Endothelial cell (in vitro differentiated cells): ENCODE data around the gene CSF1. TPM values are rescaled to one million over a fixed set of nuclear protein-coding genes. Genes with fewer than 3 reads are reported as not detected.

Experiments
- DNase-seq: peaks from one replicate; pipeline ENCODE4 v3.0.0; 2021; ENCODE audit warnings: low spot score
- H3K27ac Mint-ChIP-seq: one replicate; pipeline ENCODE4 v1.8.0; 2021; ENCODE audit warnings: mixed read lengths, inconsistent platforms; ENCODE audit not compliant: unreplicated experiment
- H3K27me3 Mint-ChIP-seq: one replicate; pipeline ENCODE4 v1.8.0; 2021; ENCODE audit warnings: mild to moderate bottlenecking, moderate library complexity, mixed read lengths, inconsistent platforms; ENCODE audit not compliant: unreplicated experiment
- H3K36me3 Mint-ChIP-seq: one replicate; pipeline ENCODE4 v1.8.0; 2021; ENCODE audit warnings: mild to moderate bottlenecking, low read depth, mixed read lengths, inconsistent platforms; ENCODE audit not compliant: unreplicated experiment
- H3K4me1 Mint-ChIP-seq: one replicate; pipeline ENCODE4 v1.8.0; 2021; ENCODE audit warnings: mild to moderate bottlenecking, mixed read lengths, inconsistent platforms; ENCODE audit not compliant: unreplicated experiment
- H3K4me3 Mint-ChIP-seq: one replicate; pipeline ENCODE4 v1.8.0; 2021; ENCODE audit warnings: mild to moderate bottlenecking, mixed read lengths, inconsistent platforms; ENCODE audit not compliant: unreplicated experiment
- H3K9me3 Mint-ChIP-seq: one replicate; pipeline ENCODE4 v1.8.0; 2021; ENCODE audit warnings: mixed read lengths, inconsistent platforms; ENCODE audit not compliant: unreplicated experiment
- total RNA-seq: library from RNA; stranded (reverse); fragmentation: NEBNext Ultra II Directional; extraction: Animal tissue kit (Norgen Biotek cat#: 25700); gene quantifications from one replicate; pipeline ENCODE4 v1.2.1, GENCODE V29; 2021; ENCODE audit not compliant: unreplicated experiment
- TF ChIP-seq, protein P1 (sequence below): fragments of 200-600 bp; sonication (generic); IDR thresholded peaks from one replicate; pipeline ENCODE4 v1.5.0; 2021; ENCODE audit warnings: antibody characterized with exemption; ENCODE audit not compliant: unreplicated experiment

CSF1 gene
- total RNA-seq, 1 donor from 2014 or later, result 2.1 TPM

DNA sequence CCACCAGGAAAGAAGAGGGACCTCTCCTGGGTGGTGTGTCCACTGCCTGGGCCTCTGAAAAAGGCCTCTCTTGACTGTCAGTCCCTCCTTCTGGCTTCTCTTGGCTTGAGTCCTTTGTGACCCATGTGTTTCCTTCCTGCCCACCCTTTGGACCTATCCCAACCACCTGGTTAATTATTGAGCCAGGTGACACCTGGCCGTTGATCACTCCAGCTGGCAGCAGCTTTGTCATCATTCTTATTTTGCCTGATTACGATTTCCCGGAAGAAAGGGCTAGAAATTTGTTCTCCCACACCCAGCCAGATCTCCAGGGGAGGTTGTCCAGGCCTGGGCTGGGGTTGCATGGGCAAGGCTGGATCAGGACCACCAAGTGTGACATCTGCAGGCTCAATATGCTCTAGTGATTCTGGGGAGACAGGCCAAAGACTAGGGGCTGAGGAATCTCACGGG lies 24.8 kb downstream of the CSF1 start:
- H3K9me3 Mint-ChIP-seq, result no peaks in the 10 kb centered on the region
- no peaks in the 10 kb centered on the region for H3K27me3 Mint-ChIP-seq
- H3K4me1 Mint-ChIP-seq, result peaks cover 14% of the 10 kb centered on the region
- TF ChIP-seq, protein P1, sequence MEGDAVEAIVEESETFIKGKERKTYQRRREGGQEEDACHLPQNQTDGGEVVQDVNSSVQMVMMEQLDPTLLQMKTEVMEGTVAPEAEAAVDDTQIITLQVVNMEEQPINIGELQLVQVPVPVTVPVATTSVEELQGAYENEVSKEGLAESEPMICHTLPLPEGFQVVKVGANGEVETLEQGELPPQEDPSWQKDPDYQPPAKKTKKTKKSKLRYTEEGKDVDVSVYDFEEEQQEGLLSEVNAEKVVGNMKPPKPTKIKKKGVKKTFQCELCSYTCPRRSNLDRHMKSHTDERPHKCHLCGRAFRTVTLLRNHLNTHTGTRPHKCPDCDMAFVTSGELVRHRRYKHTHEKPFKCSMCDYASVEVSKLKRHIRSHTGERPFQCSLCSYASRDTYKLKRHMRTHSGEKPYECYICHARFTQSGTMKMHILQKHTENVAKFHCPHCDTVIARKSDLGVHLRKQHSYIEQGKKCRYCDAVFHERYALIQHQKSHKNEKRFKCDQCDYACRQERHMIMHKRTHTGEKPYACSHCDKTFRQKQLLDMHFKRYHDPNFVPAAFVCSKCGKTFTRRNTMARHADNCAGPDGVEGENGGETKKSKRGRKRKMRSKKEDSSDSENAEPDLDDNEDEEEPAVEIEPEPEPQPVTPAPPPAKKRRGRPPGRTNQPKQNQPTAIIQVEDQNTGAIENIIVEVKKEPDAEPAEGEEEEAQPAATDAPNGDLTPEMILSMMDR, result no peak
- H3K36me3 Mint-ChIP-seq, result no peaks in the 10 kb centered on the region
- no peak for DNase-seq
- H3K27ac Mint-ChIP-seq, result no peak overlapping the region
- no peak overlapping the region for H3K4me3 Mint-ChIP-seq

DNA sequence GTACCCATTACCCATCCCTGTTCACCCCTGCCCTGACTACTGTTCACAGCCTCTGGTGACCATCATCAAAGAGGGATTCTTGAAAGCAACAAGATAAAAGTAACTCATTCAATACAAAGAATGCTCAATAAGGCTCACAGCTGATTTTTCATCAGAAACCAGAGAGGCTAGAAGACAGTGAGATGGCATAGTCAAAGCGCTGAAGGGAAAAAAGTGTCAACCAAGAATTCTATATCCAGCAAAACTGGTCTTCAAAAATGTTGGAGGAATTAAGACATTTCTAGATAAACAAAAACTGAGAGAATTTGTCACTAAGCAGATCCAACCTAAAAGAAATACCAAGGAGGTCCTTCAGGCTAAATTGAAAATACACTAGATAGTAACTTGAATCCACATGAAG lies 27.1 kb downstream of the CSF1 start:
- H3K4me1 Mint-ChIP-seq, result peaks cover 9% of the 10 kb centered on the region
- DNase-seq, result no peak
- no peak overlapping the region for H3K27ac Mint-ChIP-seq
- H3K9me3 Mint-ChIP-seq, result no peaks in the 10 kb centered on the region
- H3K4me3 Mint-ChIP-seq, result no peak overlapping the region
- TF ChIP-seq, protein P1, result no peak
- no peaks in the 10 kb centered on the region for H3K36me3 Mint-ChIP-seq
- H3K27me3 Mint-ChIP-seq, result peaks cover 1% of the 10 kb centered on the region

DNA sequence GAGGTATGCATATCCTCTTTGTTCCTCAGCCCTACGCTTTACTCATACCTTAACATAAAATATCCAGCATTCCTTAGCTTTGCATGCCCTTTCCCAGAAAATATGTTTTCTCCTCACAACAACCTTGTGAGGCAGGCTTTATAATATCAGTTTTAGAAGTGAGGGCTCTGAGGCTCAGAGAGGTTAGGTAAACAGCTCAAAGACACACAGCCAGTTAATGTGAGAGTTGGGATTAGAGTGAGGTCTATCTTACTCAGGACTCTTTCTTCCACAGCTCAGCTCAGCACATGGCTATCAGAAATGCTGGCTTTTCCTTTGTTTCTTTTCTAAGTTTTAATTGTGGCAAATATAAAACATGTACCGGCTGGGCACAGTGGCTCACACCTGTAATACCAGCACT lies 27.9 kb downstream of the CSF1 start:
- H3K4me1 Mint-ChIP-seq, result peaks cover 9% of the 10 kb centered on the region
- H3K36me3 Mint-ChIP-seq, result no peaks in the 10 kb centered on the region
- TF ChIP-seq, protein P1, result no peak
- H3K27me3 Mint-ChIP-seq, result peaks cover 1% of the 10 kb centered on the region
- no peak for DNase-seq
- H3K4me3 Mint-ChIP-seq, result no peak overlapping the region
- no peaks in the 10 kb centered on the region for H3K9me3 Mint-ChIP-seq
- H3K27ac Mint-ChIP-seq, result no peak overlapping the region

DNA sequence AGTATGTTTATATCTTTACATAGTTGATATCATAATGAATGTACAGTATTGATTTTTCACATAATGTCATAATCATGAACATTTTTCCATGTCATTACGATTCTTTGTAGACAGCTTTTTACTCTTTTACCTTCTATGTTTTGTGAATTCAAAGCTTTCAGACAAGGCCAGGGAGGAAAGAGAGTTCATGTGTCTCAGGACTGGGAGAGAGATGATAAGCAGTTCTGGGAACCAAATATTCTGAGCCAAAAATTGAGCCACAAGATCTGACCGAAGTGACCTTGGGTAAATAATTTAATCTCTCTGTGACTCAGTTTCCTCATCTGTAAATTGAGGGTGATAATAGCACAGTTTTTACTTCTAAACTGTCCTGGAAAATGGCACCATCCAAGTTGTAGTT lies 31.8 kb downstream of the CSF1 start:
- Mint-ChIP-seq H3K9me3 (no peaks in the 10 kb centered on the region), H3K27ac (no peak overlapping the region), H3K36me3 (no peaks in the 10 kb centered on the region)

DNA sequence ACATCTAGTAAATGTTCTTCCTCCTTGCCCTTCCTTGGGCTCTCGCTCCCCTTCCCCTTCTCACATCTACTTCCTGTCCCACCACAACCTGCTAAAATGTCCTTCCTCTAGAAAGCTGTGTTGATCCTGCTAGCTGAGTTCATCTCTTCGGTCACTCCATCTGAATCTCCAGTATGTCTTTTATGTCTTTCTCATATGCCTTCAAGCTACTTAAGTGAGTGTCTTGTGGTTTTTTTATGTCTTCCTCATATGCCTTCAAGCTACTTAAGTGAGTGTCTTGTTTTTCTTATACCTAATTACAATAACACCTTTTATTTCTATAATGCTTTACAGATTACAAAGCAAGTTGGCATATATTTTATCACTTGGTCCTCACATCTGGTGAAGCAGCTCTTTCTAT lies 33.9 kb downstream of the CSF1 start:
- H3K4me1 Mint-ChIP-seq, result peaks cover 33% of the 10 kb centered on the region
- TF ChIP-seq, protein P1, result no peak
- H3K36me3 Mint-ChIP-seq, result no peaks in the 10 kb centered on the region
- no peak for DNase-seq
- no peaks in the 10 kb centered on the region for H3K9me3 Mint-ChIP-seq
- H3K4me3 Mint-ChIP-seq, result peak overlapping the region; percentile 10
- H3K27me3 Mint-ChIP-seq, result peaks cover 1% of the 10 kb centered on the region
- no peak overlapping the region for H3K27ac Mint-ChIP-seq

More for the DNA sequence above, 31.8 kb downstream of the CSF1 start:
- TF ChIP-seq, protein P1, result no peak
- Mint-ChIP-seq H3K4me3 (no peak overlapping the region), H3K27me3 (peaks cover 1% of the 10 kb centered on the region), H3K4me1 (peaks cover 20% of the 10 kb centered on the region)
- DNase-seq, result no peak
